GM12878 (cell line): ENCODE data around the gene TSHR. TPM values are rescaled to one million over a fixed set of nuclear protein-coding genes. Genes with fewer than 3 reads are reported as not detected.

Experiments used
- BHLHE40 ChIP-seq, 2 experiments: fragments of 450-650 bp in 1 of 2; IDR thresholded peaks; 2 replicates each; pipeline ENCODE4 v1.6.1; 2011 to 2017; ENCODE audit warnings: low read depth in 2 of 2, borderline replicate concordance in 1 of 2, improper control_type of control experiment in 1 of 2, low read length in 1 of 2, mild to moderate bottlenecking in 1 of 2
- BMI1 ChIP-seq: fragments of 450-650 bp; IDR thresholded peaks from 2 replicates; pipeline ENCODE4 v1.6.1; 2016; ENCODE audit warnings: mild to moderate bottlenecking, moderate library complexity, borderline replicate concordance
- CBX3 ChIP-seq: fragments of 200-600 bp; sonication (generic); IDR thresholded peaks from 2 replicates; pipeline ENCODE4 v1.6.1; 2016; ENCODE audit warnings: low read depth, borderline replicate concordance
- CEBPZ ChIP-seq: fragments of 150-350 bp; IDR thresholded peaks from 2 replicates; pipeline ENCODE4 v1.6.1; 2016; ENCODE audit warnings: low read depth, low read length
- EGR1 ChIP-seq, 2 experiments: IDR thresholded peaks; 1 replicate in 1 of 2; 2 replicates in 1 of 2; pipeline ENCODE4 v1.6.1; 2011 to 2012; ENCODE audit warnings: low read depth in 2 of 2, low read length in 2 of 2, borderline replicate concordance in 1 of 2, mild to moderate bottlenecking in 1 of 2, moderate library complexity in 1 of 2
- ELK1 ChIP-seq: IDR thresholded peaks from 2 replicates; pipeline ENCODE4 v1.6.1; 2012; ENCODE audit warnings: low read depth, low read length, improper control_type of control experiment
- ETV6 ChIP-seq, 2 experiments: fragments of 450-650 bp in 1 of 2; IDR thresholded peaks in 1 of 2; conservative IDR thresholded peaks in 1 of 2; 2 replicates each; pipeline ENCODE4 v1.6.1; 2014; ENCODE audit warnings: antibody characterized with exemption in 1 of 2, borderline replicate concordance in 1 of 2, low read depth in 1 of 2, mild to moderate bottlenecking in 1 of 2, moderate library complexity in 1 of 2
- FOXK2 ChIP-seq: fragments of 450-650 bp; IDR thresholded peaks from 2 replicates; pipeline ENCODE4 v1.6.1; 2017; ENCODE audit warnings: mild to moderate bottlenecking, moderate library complexity
- NFIC ChIP-seq: IDR thresholded peaks from 2 replicates; pipeline ENCODE4 v1.6.1; 2012; ENCODE audit warnings: low read depth, mild to moderate bottlenecking, inconsistent platforms, low read length, moderate library complexity
- PBX3 ChIP-seq: IDR thresholded peaks from 2 replicates; pipeline ENCODE4 v1.6.1; 2011; ENCODE audit warnings: mild to moderate bottlenecking, low read depth, low read length, moderate library complexity; ENCODE audit not compliant: insufficient replicate concordance
- RELA ChIP-seq: fragments of 450-650 bp; IDR thresholded peaks from 2 replicates; pipeline ENCODE4 v1.8.0; 2014; ENCODE audit warnings: borderline replicate concordance; ENCODE audit not compliant: partially characterized antibody
- RUNX3 ChIP-seq: IDR thresholded peaks from 2 replicates; pipeline ENCODE4 v1.6.1; 2012; ENCODE audit warnings: low read length, inconsistent platforms
- SMAD5 ChIP-seq: IDR thresholded peaks from 2 replicates; pipeline ENCODE4 v1.6.1; 2016; ENCODE audit warnings: antibody characterized with exemption, low read depth
- SPI1 ChIP-seq: IDR thresholded peaks from 2 replicates; pipeline ENCODE4 v1.6.1; 2011; ENCODE audit warnings: low read depth, mild to moderate bottlenecking, low read length, moderate library complexity, borderline replicate concordance; ENCODE audit not compliant: insufficient read depth
- TCF7 ChIP-seq: IDR thresholded peaks from 2 replicates; pipeline ENCODE4 v1.6.1; 2014; ENCODE audit warnings: antibody characterized with exemption, borderline replicate concordance
- ZBTB40 ChIP-seq: fragments of 450-650 bp; IDR thresholded peaks from 2 replicates; pipeline ENCODE4 v1.6.1; 2016; ENCODE audit warnings: mild to moderate bottlenecking, moderate library complexity, borderline replicate concordance
- ZNF24 ChIP-seq: fragments of 450-650 bp; IDR thresholded peaks from 2 replicates; pipeline ENCODE4 v1.6.1; 2017; ENCODE audit warnings: antibody characterized with exemption, mild to moderate bottlenecking
- ZNF622 ChIP-seq: fragments of 450-650 bp; IDR thresholded peaks from 2 replicates; pipeline ENCODE4 v1.6.1; 2017; ENCODE audit warnings: mild to moderate bottlenecking, inconsistent platforms
- polyA plus RNA-seq, 11 experiments: library from polyadenylated mRNA; depleted of rRNA in 4 of 11; unstranded in 6 of 11; stranded (reverse) in 5 of 11; fragments of >200 nt; fragmentation: Nextera tagmentation in 4 of 11; fragmentation: Illumina TruSeq in 1 of 11; extraction: Ambion mirVana in 4 of 11; extraction: Trizol in 1 of 11; gene quantifications; 1 replicate in 1 of 11; 2 replicates in 10 of 11; pipeline versions ENCODE4 v1.2.1 to v1.2.3, GENCODE V29; 2011 to 2016; ENCODE audit warnings: inconsistent platforms in 2 of 11, missing spikeins in 2 of 11, low read depth in 1 of 11
- total RNA-seq, 4 experiments: library from RNA; depleted of rRNA in 3 of 4; stranded (reverse); fragments of >200 nt in 3 of 4; fragmentation: Illumina TruSeq in 1 of 4; extraction: Trizol in 1 of 4; gene quantifications; 2 replicates each; pipeline versions ENCODE4 v1.2.1 to v1.2.3, GENCODE V29; 2013 to 2021

TSHR gene
- total and polyA plus RNA-seq, 10 of the 15 experiments (the other 5 are each of a cell fraction or from before 2014, with no cell fraction given) = 0.06 to 0.31 TPM; not detected in 8

GRCh38 chr14:81170104-81170828, 214.8 kb downstream of the TSHR start (continued):
- TF ChIP-seq ZBTB40 (no peak), CEBPZ (no peak), EGR1 (IDR thresholded peaks at IDR 0.05; ENCODE audit: borderline replicate concordance in 1 of 2, low read depth in 2 of 2, low read length in 2 of 2) (no peak), ETV6 (conservative IDR thresholded peaks at IDR 0.05 in 1 of 2, IDR thresholded peaks at IDR 0.05 in 1 of 2; ENCODE audit: borderline replicate concordance in 1 of 2, low read depth in 1 of 2) (no peak), BHLHE40 (IDR thresholded peaks at IDR 0.05; ENCODE audit: borderline replicate concordance in 1 of 2, low read depth in 2 of 2, low read length in 1 of 2) (no peak), BMI1 (no peak), RELA (no peak), ZNF24 (no peak), PBX3 (no peak), NFIC (no peak), SMAD5 (peak; percentile 82; the same call in 1 of the 2 replicates), TCF7 (no peak), ZNF622 (no peak), SPI1 (no peak), CBX3 (no peak), FOXK2 (no peak), ELK1 (no peak), RUNX3 (0 out of 2 replicates have a peak, but pooled peaks have one; percentile 37)
